Vagina (tissue), 2 donors: ENCODE measurements around the gene SARDH. TPM values are rescaled to one million over a fixed set of nuclear protein-coding genes. Genes with fewer than 3 reads are reported as not detected.
A peak's percentile ranks its signal among the peaks of the same experiment; 100 is the strongest.

Source experiments
- DNase-seq, 2 donors: peaks; one replicate each; pipeline ENCODE4 v3.0.0-alpha.2; 2017; ENCODE audit errors: extremely low spot score in 2 of 2
- H3K27ac ChIP-seq: fragments of 200-600 bp; sonication (generic); one replicate; pipeline ENCODE4 v1.5.1; 2019
- H3K27me3 ChIP-seq: fragments of 200-600 bp; sonication (generic); one replicate; pipeline ENCODE4 v1.5.1; 2019
- H3K36me3 ChIP-seq, 2 donors: fragments of 200-600 bp; sonication (generic); one replicate each; pipeline ENCODE4 v1.5.1; 2017 to 2019
- H3K4me1 ChIP-seq: fragments of 200-600 bp; sonication (generic); one replicate; pipeline ENCODE4 v1.5.1; 2019
- H3K4me3 ChIP-seq, 2 donors: fragments of 200-600 bp; sonication (generic); 1 replicate in 1 of 2; 2 replicates in 1 of 2; pipeline ENCODE4 v1.5.1; 2016 to 2019
- H3K9me3 ChIP-seq: fragments of 200-600 bp; sonication (generic); one replicate; pipeline ENCODE4 v1.5.1; 2019
- CTCF ChIP-seq, 3 experiments: fragments of 450-650 bp in 2 of 3; fragments of 200-600 bp in 1 of 3; sonication (generic) in 1 of 3; IDR thresholded peaks; one replicate each; pipeline ENCODE4 v1.5.1; 2017 to 2019; ENCODE audit warnings: antibody characterized with exemption in 3 of 3, mild to moderate bottlenecking in 2 of 3, moderate library complexity in 2 of 3
- POLR2A ChIP-seq, 2 donors: fragments of 450-650 bp; IDR thresholded peaks; one replicate each; pipeline ENCODE4 v1.6.1; 2017; ENCODE audit warnings: antibody characterized with exemption in 2 of 2, mild to moderate bottlenecking in 2 of 2, moderate library complexity in 2 of 2
- POLR2AphosphoS5 ChIP-seq, 2 donors: sonication (generic); formaldehyde crosslinking; IDR thresholded peaks; one replicate each; pipeline ENCODE4 v1.9.0; 2017; ENCODE audit warnings: antibody characterized with exemption in 2 of 2, mild to moderate bottlenecking in 2 of 2, low read depth in 1 of 2; ENCODE audit not compliant: insufficient read depth in 1 of 2
- intact Hi-C: fragments of 100-400 bp; cut with DNase I; formaldehyde crosslinking; loops from one replicate; pipeline ENCODE4 v1.15.1; 2023
- total RNA-seq: library from RNA; depleted of rRNA; stranded (reverse); fragments of >200 nt; gene quantifications from one replicate; pipeline ENCODE4 v1.2.3, GENCODE V29; 2016

SARDH gene
- total RNA-seq, 1 donor from 2014 or later: 2.0 TPM

- Histone ChIP-seq H3K27ac (no peak overlapping the region), H3K9me3 (peaks cover 7% of the 10 kb centered on the region), H3K36me3 (peaks cover 0 to 39% of the 10 kb centered on the region in 2 donors), H3K4me1 (no peaks in the 10 kb centered on the region), H3K4me3 (no peak overlapping the region), H3K27me3 (no peaks in the 10 kb centered on the region)
- DNase-seq: peak; percentile 40 to 91
- intact Hi-C loops: loop anchor here (1.0 kb wide), 1 partner anchor 43 kb away; no protein-coding TSS in a partner anchor
- TF ChIP-seq CTCF (IDR thresholded peaks at IDR 0.05) (no peak), POLR2AphosphoS5 (IDR thresholded peaks at IDR 0.05; ENCODE audit: insufficient read depth in 1 of 2, low read depth in 1 of 2) (no peak), POLR2A (IDR thresholded peaks at IDR 0.05) (no peak)
Observed at GRCh38 chr9:133771486-133772482, 33.6 kb upstream of the SARDH start.

- H3K9me3 ChIP-seq: peaks cover 8% of the 10 kb centered on the region
- H3K36me3 ChIP-seq: peaks cover 0 to 35% of the 10 kb centered on the region in 2 donors
- no peaks in the 10 kb centered on the region for H3K4me1 ChIP-seq
- intact Hi-C loops: no loop called here
- TF ChIP-seq CTCF (IDR thresholded peaks at IDR 0.05): no peak
- TF ChIP-seq POLR2AphosphoS5 (IDR thresholded peaks at IDR 0.05; ENCODE audit: insufficient read depth in 1 of 2, low read depth in 1 of 2): no peak
- no peak for TF ChIP-seq POLR2A (IDR thresholded peaks at IDR 0.05)
- H3K27me3 ChIP-seq: no peaks in the 10 kb centered on the region
- H3K4me3 ChIP-seq: no peak overlapping the region
- DNase-seq: peak; percentile 76 to 96
- no peak overlapping the region for H3K27ac ChIP-seq
Observed at GRCh38 chr9:133770076-133770777, 32.1 kb upstream of the SARDH start.

GRCh38 chr9:133769511-133770075 is 31.4 kb upstream of the SARDH start:
- H3K9me3 ChIP-seq: peaks cover 8% of the 10 kb centered on the region
- H3K27me3 ChIP-seq: no peaks in the 10 kb centered on the region
- DNase-seq: peak in 1 of 2 donors; percentile 69
- intact Hi-C loops: no loop called here
- no peaks in the 10 kb centered on the region for H3K4me1 ChIP-seq
- H3K27ac ChIP-seq: no peak overlapping the region
- TF ChIP-seq POLR2AphosphoS5 (IDR thresholded peaks at IDR 0.05; ENCODE audit: insufficient read depth in 1 of 2, low read depth in 1 of 2) (no peak), POLR2A (IDR thresholded peaks at IDR 0.05) (no peak), CTCF (IDR thresholded peaks at IDR 0.05) (no peak)
- peaks cover 0 to 35% of the 10 kb centered on the region in 2 donors for H3K36me3 ChIP-seq
- H3K4me3 ChIP-seq: no peak overlapping the region

- Histone ChIP-seq H3K4me1 (no peaks in the 10 kb centered on the region), H3K36me3 (peaks cover 0 to 29% of the 10 kb centered on the region in 2 donors), H3K4me3 (no peak overlapping the region), H3K27ac (no peak overlapping the region), H3K27me3 (no peaks in the 10 kb centered on the region), H3K9me3 (peaks cover 8% of the 10 kb centered on the region)
- intact Hi-C loops: no loop called here
- TF ChIP-seq POLR2A (IDR thresholded peaks at IDR 0.05): no peak
- no peak for TF ChIP-seq POLR2AphosphoS5 (IDR thresholded peaks at IDR 0.05; ENCODE audit: insufficient read depth in 1 of 2, low read depth in 1 of 2)
- no peak for TF ChIP-seq CTCF (IDR thresholded peaks at IDR 0.05)
- peak in 1 of 2 donors; percentile 67 for DNase-seq
Observed at GRCh38 chr9:133768859-133769510, 30.8 kb upstream of the SARDH start.
